Spinal cord (tissue), 10 donors: Measurements from ENCODE around the gene HERC2. TPM values are rescaled to one million over a fixed set of nuclear protein-coding genes. Genes with fewer than 3 reads are reported as not detected.

ENCODE experiments used
- DNase-seq, 6 donors: peaks; one replicate each; pipeline versions ENCODE4 v3.0.0 to v3.0.0-alpha.2; 2013 to 2015; ENCODE audit warnings: low spot score in 6 of 6, low read depth in 4 of 6
- H3K27ac ChIP-seq: one replicate; pipeline ENCODE4 v1.5.1; 2013; ENCODE audit warnings: low read depth, low read length, control low read depth
- H3K27me3 ChIP-seq: one replicate; pipeline ENCODE4 v1.6.1; 2013; ENCODE audit warnings: low read length; ENCODE audit not compliant: control insufficient read depth, insufficient read depth
- H3K36me3 ChIP-seq: one replicate; pipeline ENCODE4 v1.6.1; 2013; ENCODE audit warnings: low read length; ENCODE audit not compliant: control insufficient read depth, insufficient read depth
- H3K4me1 ChIP-seq: one replicate; pipeline ENCODE4 v1.6.1; 2013; ENCODE audit warnings: low read length; ENCODE audit not compliant: control insufficient read depth, insufficient read depth
- H3K4me3 ChIP-seq: one replicate; pipeline ENCODE4 v1.5.1; 2013; ENCODE audit warnings: low read depth, low read length, control low read depth
- H3K9me3 ChIP-seq: one replicate; pipeline ENCODE4 v1.6.1; 2013; ENCODE audit warnings: low read length; ENCODE audit not compliant: control insufficient read depth, insufficient read depth
- WGBS: methylation state at CpG from one replicate; pipeline ENCODE4 v1.1.5; 2013; ENCODE audit warnings: missing lambda C conversion rate; ENCODE audit not compliant: insufficient coverage; 5-methylcytosine and 5-hydroxymethylcytosine counted together
- polyA plus RNA-seq, 2 donors: library from polyadenylated mRNA; unstranded; fragments of 120-200 nt; gene quantifications; one replicate each; pipeline ENCODE4 v1.2.1, GENCODE V29; 2013; ENCODE audit not compliant: insufficient read length in 2 of 2
- total RNA-seq, 2 donors: library from RNA; depleted of rRNA in 1 of 2; stranded (reverse); fragments of 120-200 nt in 1 of 2; fragments of >200 nt in 1 of 2; gene quantifications; one replicate each; pipeline versions ENCODE4 v1.2.3 to v1.2.4, GENCODE V29; 2013 to 2014
- donor health status: healthy.

Gene HERC2
- total and polyA plus RNA-seq, 4 donors = 62.9 to 96.2 (median 78.5) TPM

- Histone ChIP-seq H3K9me3 (no peaks in the 10 kb centered on the region), H3K4me1 (peaks cover 17% of the 10 kb centered on the region), H3K36me3 (peaks cover 9% of the 10 kb centered on the region), H3K4me3 (peak overlapping the region; percentile 44), H3K27ac (no peak overlapping the region), H3K27me3 (peaks cover 2% of the 10 kb centered on the region)
- peak in 1 of 6 donors; percentile 35 for DNase-seq
- 5% methylated on average over 81 of the region's 81 CpGs for WGBS
Measured at GRCh38 chr15:28106294-28107110, 215.5 kb downstream of the HERC2 start.

- peaks cover 18% of the 10 kb centered on the region for H3K4me1 ChIP-seq
- H3K36me3 ChIP-seq = peaks cover 6% of the 10 kb centered on the region
- WGBS = 98% methylated on average over 5 of the region's 5 CpGs
- no peak for DNase-seq
- H3K27me3 ChIP-seq = peaks cover 5% of the 10 kb centered on the region
- no peak overlapping the region for H3K4me3 ChIP-seq
- H3K27ac ChIP-seq = no peak overlapping the region
- H3K9me3 ChIP-seq = no peaks in the 10 kb centered on the region
Measured at GRCh38 chr15:28105793-28106192, 216.2 kb downstream of the HERC2 start.

GRCh38 chr15:28105224-28105791 is 216.7 kb downstream of the HERC2 start:
- H3K27ac ChIP-seq = no peak overlapping the region
- 98% methylated on average over 9 of the region's 9 CpGs for WGBS
- H3K36me3 ChIP-seq = peaks cover 4% of the 10 kb centered on the region
- H3K27me3 ChIP-seq = peaks cover 7% of the 10 kb centered on the region
- H3K9me3 ChIP-seq = no peaks in the 10 kb centered on the region
- peaks cover 22% of the 10 kb centered on the region for H3K4me1 ChIP-seq
- no peak overlapping the region for H3K4me3 ChIP-seq
- no peak for DNase-seq

GRCh38 chr15:28104326-28104725 is 217.7 kb downstream of the HERC2 start:
- Histone ChIP-seq H3K36me3 (no peaks in the 10 kb centered on the region), H3K4me1 (peaks cover 26% of the 10 kb centered on the region), H3K4me3 (no peak overlapping the region), H3K27ac (no peak overlapping the region), H3K27me3 (peaks cover 10% of the 10 kb centered on the region), H3K9me3 (no peaks in the 10 kb centered on the region)
- WGBS = 83% methylated on average over 10 of the region's 10 CpGs
- DNase-seq = no peak

DNA sequence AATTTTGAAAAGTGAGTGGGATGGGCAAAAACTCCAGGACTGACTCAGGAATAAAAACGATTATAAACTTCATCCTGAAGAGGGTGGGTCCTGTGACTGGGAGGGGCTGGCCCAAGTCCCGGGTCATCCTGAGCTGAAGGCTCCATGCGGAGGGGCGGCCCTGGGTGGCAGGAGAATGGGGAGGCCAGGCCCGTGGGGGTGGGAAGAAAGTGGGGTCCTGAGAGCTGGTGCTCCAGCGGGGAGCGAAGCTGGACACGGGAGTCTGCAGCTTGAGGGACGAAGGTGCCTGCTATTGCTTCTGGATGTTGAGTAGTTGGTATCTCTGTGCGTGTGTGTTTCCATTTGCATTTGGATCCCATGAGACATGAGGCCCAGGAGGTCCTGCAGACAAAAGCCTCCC is 218.1 kb downstream of the HERC2 start:
- no peak for DNase-seq
- no peaks in the 10 kb centered on the region for H3K36me3 ChIP-seq
- H3K4me3 ChIP-seq = no peak overlapping the region
- WGBS = 87% methylated on average over 10 of the region's 10 CpGs
- H3K4me1 ChIP-seq = peaks cover 30% of the 10 kb centered on the region
- no peaks in the 10 kb centered on the region for H3K9me3 ChIP-seq
- H3K27ac ChIP-seq = no peak overlapping the region
- H3K27me3 ChIP-seq = peaks cover 14% of the 10 kb centered on the region

DNA sequence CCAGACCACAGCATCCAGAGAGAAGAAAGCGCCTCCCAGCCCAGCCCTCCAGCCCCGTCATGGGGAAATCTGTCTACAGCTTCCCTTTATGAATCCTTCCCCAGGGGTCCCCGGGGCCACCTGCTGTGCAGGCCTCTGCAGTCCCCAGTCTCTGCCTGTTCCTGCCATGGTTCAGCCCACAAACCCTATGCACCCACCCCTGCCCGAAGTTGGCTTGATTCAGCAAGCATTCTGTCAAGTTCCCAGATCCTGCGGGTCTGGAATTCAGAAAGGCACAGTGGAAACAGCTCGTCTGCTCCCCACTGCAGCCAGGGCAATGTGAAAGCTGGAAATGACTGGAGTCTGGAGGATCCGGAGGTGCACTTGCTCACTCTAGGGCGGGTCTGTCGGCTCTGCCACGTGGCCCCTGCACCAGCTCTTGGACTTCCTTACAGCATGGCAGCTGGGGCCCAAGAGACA is 220.0 kb downstream of the HERC2 start:
- no peak overlapping the region for H3K27ac ChIP-seq
- H3K27me3 ChIP-seq = peaks cover 28% of the 10 kb centered on the region
- H3K36me3 ChIP-seq = no peaks in the 10 kb centered on the region
- H3K4me1 ChIP-seq = peaks cover 40% of the 10 kb centered on the region
- 81% methylated on average over 10 of the region's 10 CpGs for WGBS
- no peak overlapping the region for H3K4me3 ChIP-seq
- H3K9me3 ChIP-seq = no peaks in the 10 kb centered on the region
- no peak for DNase-seq

DNA sequence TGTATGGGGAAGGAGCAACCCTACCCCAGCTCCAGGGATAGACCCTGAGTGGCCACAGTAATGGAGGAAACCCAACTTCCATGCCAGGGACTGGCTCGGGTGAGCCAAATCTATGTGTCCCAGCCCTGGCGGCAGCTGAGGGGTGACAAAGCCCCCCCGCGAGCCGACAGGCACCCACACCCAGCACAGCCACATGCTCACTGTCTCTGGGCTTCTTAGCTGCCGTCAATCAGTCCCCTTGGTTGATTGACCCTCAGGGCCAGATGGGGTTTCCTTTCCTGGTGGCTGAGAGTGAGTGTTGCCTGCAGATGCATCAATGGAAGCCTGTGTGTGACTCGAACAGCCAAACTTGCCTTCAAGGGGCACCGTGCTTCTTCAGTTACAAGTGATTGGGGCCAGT is 220.8 kb downstream of the HERC2 start:
- Histone ChIP-seq H3K4me1 (peaks cover 40% of the 10 kb centered on the region), H3K27ac (no peak overlapping the region), H3K4me3 (no peak overlapping the region), H3K36me3 (no peaks in the 10 kb centered on the region), H3K27me3 (peaks cover 29% of the 10 kb centered on the region), H3K9me3 (no peaks in the 10 kb centered on the region)
- no peak for DNase-seq
- 73% methylated on average over 8 of the region's 8 CpGs for WGBS

DNA sequence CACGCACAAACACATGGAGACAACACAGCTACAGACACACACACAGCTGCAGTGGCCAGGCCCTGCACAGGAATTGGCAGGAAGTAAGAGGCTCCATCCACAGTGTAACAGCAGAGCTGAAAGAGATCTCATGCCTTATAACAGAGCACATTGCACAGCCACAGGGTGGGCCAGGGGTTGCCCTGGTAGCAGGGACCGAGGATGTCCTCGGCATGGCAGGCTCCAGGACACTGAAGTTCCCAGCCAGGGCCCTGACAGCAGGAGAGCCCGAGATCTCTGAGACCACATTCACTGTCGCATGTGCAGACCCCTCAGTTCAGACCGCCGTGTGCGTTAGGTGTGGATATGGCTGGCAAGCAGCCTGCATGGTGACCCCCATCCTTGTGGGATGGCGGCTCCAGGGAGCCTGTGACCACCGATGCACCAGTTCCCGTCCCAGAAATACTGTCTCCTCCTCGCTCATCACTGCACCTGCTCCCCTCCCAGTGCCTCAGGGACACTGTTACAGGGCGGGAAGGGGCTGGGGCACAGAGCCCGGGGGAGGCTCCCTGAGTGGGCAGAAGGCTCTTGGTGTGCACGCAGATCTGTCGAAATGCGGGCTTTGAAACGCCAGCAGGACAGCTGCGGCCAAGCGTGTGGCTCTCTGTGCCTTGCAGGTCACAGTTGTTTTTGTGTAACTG is 221.3 kb downstream of the HERC2 start:
- H3K4me1 ChIP-seq = peaks cover 43% of the 10 kb centered on the region

GRCh38 chr15:28099555-28100140 is 222.3 kb downstream of the HERC2 start:
- H3K27ac ChIP-seq = no peak overlapping the region
- no peaks in the 10 kb centered on the region for H3K9me3 ChIP-seq
- peaks cover 52% of the 10 kb centered on the region for H3K4me1 ChIP-seq
- no peaks in the 10 kb centered on the region for H3K36me3 ChIP-seq
- 15% methylated on average over 16 of the region's 16 CpGs for WGBS
- peaks cover 43% of the 10 kb centered on the region for H3K27me3 ChIP-seq
- peak in 1 of 6 donors; percentile 49 for DNase-seq
- H3K4me3 ChIP-seq = no peak overlapping the region

More for the DNA sequence above, 221.3 kb downstream of the HERC2 start:
- Histone ChIP-seq H3K36me3 (no peaks in the 10 kb centered on the region), H3K27ac (no peak overlapping the region), H3K9me3 (no peaks in the 10 kb centered on the region), H3K4me3 (no peak overlapping the region), H3K27me3 (peaks cover 35% of the 10 kb centered on the region)
- no peak for DNase-seq
- WGBS = 74% methylated on average over 20 of the region's 20 CpGs
